Subcutaneous adipose tissue (tissue), 4 donors: ENCODE data around the gene SIK2. TPM values are rescaled to one million over a fixed set of nuclear protein-coding genes. Genes with fewer than 3 reads are reported as not detected.

Experiments
- total RNA-seq, 4 donors: library from RNA; depleted of rRNA; stranded (reverse); fragments of >200 nt; gene quantifications; one replicate each; pipeline ENCODE4 v1.1.0, GENCODE V29; 2016
- TF ChIP-seq, protein P1 (sequence below): fragments of 450-650 bp; IDR thresholded peaks from one replicate; pipeline ENCODE4 v1.5.1; 2016; ENCODE audit warnings: low read depth, mild to moderate bottlenecking, control low read depth, antibody characterized with exemption, moderate library complexity

Gene SIK2
- total RNA-seq, 4 donors from 2014 or later, result 75.8 to 113 (median 101) TPM

DNA sequence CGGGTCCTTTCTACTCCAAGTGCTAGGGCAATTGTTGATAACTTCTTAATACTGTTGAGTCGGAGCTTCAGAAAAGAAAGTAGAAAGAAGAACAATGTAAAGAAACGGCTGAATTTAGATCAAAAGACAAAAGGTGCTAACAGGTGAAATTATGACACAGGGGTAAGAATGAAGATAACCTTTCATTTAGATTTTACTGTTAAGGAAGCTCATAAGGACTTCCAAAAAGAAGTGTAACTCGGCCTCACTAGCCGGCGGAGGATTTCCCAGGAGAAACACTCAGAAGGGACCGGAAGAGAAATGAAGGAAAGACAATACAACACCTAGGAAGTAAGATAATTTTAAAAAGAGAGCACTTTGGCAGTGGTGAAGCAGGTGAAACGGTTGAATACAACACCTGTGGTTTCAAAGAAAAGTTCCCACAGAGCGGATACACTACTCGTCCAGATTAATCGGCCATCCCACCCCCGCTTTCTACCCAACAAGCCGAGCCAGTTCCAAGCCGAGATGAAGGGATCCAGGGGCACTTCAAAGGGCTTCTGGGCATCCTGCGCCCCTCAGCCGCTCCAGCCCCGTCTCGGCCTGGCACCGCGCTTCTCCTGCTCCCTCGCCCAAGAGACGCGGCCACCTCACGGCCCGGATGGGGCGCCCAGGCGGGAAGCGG, 163.2 kb downstream of the SIK2 start:
- TF ChIP-seq, protein P1, sequence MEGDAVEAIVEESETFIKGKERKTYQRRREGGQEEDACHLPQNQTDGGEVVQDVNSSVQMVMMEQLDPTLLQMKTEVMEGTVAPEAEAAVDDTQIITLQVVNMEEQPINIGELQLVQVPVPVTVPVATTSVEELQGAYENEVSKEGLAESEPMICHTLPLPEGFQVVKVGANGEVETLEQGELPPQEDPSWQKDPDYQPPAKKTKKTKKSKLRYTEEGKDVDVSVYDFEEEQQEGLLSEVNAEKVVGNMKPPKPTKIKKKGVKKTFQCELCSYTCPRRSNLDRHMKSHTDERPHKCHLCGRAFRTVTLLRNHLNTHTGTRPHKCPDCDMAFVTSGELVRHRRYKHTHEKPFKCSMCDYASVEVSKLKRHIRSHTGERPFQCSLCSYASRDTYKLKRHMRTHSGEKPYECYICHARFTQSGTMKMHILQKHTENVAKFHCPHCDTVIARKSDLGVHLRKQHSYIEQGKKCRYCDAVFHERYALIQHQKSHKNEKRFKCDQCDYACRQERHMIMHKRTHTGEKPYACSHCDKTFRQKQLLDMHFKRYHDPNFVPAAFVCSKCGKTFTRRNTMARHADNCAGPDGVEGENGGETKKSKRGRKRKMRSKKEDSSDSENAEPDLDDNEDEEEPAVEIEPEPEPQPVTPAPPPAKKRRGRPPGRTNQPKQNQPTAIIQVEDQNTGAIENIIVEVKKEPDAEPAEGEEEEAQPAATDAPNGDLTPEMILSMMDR, result no peak

DNA sequence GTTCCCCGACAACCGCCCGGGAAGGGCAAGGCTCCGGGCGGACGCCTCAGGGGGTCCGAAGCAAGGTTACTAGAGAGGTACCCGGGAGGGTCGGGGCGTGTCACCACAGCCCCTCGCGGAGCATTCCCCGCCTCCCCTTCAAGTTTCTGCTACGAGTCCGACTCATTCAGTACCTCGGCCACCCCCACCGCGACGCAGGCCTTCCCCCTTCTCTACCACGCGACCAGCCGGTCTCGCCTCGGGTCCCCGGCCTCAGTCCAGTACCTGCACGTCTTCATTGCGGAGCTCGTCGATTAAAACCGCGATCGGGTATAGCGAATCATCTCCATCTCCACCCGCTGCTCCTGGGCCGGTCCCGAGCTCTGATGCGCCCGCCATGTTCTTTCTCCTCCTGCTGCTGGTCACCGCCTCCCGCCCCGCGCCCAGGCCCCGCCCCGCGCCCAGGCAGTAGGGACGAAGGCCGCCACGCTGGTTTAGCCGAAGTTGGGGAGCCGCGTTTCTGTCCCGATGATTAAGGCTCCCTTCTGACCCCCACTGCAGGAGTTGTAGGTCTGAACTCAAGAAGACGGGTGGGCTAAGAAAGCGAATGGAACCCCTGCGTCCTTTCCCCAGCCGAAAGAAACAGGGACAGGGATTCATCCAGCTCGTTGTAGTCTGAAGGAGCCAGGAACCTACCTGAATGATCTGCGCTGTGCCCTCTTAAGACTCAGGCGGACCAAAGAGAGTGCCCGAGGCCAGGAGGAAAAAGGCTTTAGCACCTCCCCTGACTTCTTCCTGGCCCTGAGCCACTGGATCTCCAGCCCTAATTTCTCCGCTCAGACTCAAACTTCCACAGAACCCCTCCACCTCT, 164.0 kb downstream of the SIK2 start, which contains the start of gene PPP2R1B:
Gene PPP2R1B (minus strand): TSS at position 406 of the 850 bp plus-strand sequence. CDS start 28 bp downstream, at position 378.
- TF ChIP-seq, protein P1, result no peak

DNA sequence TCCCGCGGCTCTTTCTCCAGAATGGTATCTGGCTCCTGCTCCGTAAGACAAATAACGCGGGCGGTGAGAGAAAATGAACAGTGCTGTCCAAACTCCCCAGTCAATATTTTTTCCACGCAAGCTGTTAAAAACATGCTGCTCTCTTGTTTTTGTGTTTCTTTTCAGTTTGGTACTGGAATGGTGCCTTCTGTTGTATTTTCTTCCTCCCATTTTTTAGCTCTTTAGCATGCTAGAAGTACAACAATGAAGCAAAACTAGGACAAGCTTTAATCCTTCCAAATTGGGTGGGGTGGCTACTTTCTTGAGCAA, 164.5 kb downstream of the SIK2 start:
- TF ChIP-seq, protein P1, result no peak

DNA sequence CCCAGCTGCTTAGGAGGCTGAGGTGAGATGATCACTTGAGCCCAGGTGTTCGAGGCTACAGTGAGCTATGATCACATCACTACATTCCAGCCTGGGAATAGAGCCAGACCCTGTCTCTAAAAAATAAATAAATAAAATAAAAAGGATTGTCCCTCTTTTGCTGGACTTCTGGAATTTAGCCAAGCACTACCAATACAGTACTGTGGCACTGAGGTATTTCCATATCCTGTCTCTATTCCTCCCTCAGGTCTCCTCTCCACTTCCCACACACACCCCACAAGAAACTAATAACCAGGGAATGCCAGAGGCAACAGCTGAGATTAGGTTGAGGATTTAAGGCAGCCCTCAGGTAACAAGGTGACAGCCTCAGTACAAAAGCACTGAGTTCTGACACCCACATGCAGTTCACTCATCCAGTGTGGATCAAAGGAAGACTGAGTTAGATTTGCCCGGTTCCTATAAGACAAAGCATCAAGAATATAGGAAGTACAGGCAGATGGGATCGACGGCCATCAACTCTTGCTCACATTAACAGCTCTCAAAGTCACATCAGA, 168.4 kb downstream of the SIK2 start:
- TF ChIP-seq, protein P1, result no peak

DNA sequence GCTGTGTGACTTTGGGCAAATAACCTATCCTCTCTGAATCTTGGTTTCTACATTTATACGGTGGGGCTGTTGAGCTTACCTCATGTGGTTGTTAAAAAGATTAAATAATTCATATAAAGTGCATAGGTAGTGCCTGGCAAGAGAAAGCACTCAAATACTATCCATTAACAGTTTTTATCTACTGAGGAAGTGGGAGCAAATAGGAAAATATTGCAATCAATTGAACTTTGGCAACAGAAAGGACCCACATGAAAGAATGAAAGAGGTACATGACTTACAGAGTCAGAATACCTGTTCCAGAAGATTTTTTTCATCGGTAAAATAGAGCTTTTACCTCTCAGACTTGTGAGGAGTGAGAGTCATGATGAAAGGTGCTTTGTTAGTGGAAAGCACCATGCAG, 170.3 kb downstream of the SIK2 start:
- TF ChIP-seq, protein P1, result no peak

DNA sequence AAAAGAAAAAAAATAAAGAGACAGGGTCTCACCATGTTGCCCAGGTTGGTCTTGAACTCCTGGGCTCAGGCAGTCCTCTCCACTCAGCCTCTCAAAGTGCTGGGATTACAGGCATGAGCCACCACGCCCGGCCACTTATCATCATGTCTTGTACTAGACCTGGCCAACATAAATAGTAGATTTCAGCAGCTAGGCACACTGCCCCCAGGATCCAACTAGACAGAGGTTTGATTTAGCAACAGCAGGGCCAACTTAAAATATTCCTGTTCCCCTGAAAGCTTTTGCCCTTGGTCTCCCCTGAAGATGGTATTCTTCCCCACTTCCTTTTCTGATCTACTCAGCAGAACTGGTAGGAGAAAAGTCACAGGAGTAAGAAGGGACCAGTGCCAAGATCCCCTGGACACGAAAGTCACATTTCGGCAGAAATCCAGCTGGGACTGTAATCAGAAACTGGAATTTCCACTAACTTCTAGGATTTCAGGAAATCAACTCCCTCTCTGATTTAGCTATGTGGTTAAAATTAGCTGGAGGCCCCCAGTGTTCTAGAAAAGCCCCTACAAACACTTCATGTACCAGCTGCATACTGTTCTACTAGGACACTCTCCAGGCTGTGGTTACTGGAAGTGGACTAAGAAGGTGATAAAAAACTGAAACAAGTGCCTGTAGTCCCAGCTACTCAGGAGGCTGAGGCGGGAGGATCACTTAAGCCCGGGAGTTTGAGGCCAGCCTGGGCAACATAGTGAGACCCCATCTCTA, 172.9 kb downstream of the SIK2 start:
- TF ChIP-seq, protein P1, result no peak
